Measurements from ENCODE around the gene QRICH1.

GRCh38 chr3:49022688-49023171 lies 71.1 kb downstream of the QRICH1 start:
- no peak for TF ChIP-seq CTCF (IDR thresholded peaks at IDR 0.05)
- no peak for TF ChIP-seq ZFX (IDR thresholded peaks at IDR 0.05; ENCODE audit: borderline replicate concordance)

All from 22Rv1 (cell line).